ENCODE data around the gene CACNG4. TPM values are rescaled to one million over a fixed set of nuclear protein-coding genes. Genes with fewer than 3 reads are reported as not detected.

CACNG4 gene
- total and polyA plus RNA-seq, 2 experiments from 2014 or later: 1.6 to 4.1 TPM

DNA sequence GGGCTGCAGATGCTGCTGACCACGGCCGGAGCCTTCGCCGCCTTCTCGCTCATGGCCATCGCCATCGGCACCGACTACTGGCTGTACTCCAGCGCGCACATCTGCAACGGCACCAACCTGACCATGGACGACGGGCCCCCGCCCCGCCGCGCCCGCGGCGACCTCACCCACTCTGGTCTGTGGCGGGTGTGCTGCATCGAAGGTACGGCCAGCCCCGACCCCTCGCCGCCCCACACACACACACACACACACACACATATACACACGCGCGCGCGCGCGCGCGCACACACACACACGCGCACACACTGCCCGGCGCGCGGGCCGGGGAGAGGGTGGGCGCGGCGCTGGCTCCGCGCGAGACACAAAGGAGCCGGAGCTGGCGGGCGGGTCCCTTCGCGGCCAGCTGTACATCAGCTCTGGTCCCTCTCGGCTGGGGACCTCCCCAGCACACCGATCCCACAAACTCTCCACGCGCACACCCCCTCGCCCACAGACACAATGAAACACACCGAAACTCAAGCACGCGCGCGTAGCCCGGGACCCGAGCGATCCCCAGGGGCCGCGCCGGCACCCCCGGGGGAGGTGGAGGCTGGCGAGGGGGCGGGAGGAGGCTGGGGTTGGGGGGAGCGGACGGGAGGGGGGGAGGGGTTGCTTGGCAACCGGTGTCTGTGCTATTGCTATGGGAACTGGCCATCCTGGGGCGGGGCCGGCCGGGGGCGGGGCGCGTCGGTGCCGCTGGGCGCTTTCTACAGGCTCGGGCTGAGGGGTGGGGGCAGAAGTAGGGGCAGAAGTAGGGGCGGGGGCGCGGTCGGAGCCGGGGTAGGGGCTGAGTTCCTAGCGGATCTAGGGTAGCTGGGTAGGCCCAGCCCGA is 658 bp downstream of the CACNG4 start:
- TF ChIP-seq POLR2AphosphoS5 (IDR thresholded peaks at IDR 0.05; ENCODE audit: low read depth) (no peak), STAT1 (IDR thresholded peaks at IDR 0.05; ENCODE audit: unreplicated experiment) (no peak), NANOG (IDR thresholded peaks at IDR 0.05; ENCODE audit: borderline replicate concordance) (no peak), ZNF331 (CRISPR knock-in tag; IDR thresholded peaks at IDR 0.05; ENCODE audit: low read depth) (no peak), ETS1 (IDR thresholded peaks at IDR 0.05) (no peak), CTCF (conservative IDR thresholded peaks at IDR 0.05; ENCODE audit: low read depth in 2 of 2) (no peak), EZH2 (IDR thresholded peaks at IDR 0.05; ENCODE audit: low read depth, unreplicated experiment) (no peak), ZNF114 (CRISPR knock-in tag; IDR thresholded peaks at IDR 0.05) (no peak), JUNB (IDR thresholded peaks at IDR 0.05; ENCODE audit: unreplicated experiment) (no peak), CREB1 (CRISPR knock-in tag; IDR thresholded peaks at IDR 0.05; ENCODE audit: low read depth) (no peak), EZH2phosphoT487 (IDR thresholded peaks at IDR 0.05; ENCODE audit: unreplicated experiment) (no peak)
- TF ChIP-seq, protein P1, sequence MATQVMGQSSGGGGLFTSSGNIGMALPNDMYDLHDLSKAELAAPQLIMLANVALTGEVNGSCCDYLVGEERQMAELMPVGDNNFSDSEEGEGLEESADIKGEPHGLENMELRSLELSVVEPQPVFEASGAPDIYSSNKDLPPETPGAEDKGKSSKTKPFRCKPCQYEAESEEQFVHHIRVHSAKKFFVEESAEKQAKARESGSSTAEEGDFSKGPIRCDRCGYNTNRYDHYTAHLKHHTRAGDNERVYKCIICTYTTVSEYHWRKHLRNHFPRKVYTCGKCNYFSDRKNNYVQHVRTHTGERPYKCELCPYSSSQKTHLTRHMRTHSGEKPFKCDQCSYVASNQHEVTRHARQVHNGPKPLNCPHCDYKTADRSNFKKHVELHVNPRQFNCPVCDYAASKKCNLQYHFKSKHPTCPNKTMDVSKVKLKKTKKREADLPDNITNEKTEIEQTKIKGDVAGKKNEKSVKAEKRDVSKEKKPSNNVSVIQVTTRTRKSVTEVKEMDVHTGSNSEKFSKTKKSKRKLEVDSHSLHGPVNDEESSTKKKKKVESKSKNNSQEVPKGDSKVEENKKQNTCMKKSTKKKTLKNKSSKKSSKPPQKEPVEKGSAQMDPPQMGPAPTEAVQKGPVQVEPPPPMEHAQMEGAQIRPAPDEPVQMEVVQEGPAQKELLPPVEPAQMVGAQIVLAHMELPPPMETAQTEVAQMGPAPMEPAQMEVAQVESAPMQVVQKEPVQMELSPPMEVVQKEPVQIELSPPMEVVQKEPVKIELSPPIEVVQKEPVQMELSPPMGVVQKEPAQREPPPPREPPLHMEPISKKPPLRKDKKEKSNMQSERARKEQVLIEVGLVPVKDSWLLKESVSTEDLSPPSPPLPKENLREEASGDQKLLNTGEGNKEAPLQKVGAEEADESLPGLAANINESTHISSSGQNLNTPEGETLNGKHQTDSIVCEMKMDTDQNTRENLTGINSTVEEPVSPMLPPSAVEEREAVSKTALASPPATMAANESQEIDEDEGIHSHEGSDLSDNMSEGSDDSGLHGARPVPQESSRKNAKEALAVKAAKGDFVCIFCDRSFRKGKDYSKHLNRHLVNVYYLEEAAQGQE (IDR thresholded peaks at IDR 0.05; ENCODE audit: unreplicated experiment): no peak
- TF ChIP-seq, protein P2, sequence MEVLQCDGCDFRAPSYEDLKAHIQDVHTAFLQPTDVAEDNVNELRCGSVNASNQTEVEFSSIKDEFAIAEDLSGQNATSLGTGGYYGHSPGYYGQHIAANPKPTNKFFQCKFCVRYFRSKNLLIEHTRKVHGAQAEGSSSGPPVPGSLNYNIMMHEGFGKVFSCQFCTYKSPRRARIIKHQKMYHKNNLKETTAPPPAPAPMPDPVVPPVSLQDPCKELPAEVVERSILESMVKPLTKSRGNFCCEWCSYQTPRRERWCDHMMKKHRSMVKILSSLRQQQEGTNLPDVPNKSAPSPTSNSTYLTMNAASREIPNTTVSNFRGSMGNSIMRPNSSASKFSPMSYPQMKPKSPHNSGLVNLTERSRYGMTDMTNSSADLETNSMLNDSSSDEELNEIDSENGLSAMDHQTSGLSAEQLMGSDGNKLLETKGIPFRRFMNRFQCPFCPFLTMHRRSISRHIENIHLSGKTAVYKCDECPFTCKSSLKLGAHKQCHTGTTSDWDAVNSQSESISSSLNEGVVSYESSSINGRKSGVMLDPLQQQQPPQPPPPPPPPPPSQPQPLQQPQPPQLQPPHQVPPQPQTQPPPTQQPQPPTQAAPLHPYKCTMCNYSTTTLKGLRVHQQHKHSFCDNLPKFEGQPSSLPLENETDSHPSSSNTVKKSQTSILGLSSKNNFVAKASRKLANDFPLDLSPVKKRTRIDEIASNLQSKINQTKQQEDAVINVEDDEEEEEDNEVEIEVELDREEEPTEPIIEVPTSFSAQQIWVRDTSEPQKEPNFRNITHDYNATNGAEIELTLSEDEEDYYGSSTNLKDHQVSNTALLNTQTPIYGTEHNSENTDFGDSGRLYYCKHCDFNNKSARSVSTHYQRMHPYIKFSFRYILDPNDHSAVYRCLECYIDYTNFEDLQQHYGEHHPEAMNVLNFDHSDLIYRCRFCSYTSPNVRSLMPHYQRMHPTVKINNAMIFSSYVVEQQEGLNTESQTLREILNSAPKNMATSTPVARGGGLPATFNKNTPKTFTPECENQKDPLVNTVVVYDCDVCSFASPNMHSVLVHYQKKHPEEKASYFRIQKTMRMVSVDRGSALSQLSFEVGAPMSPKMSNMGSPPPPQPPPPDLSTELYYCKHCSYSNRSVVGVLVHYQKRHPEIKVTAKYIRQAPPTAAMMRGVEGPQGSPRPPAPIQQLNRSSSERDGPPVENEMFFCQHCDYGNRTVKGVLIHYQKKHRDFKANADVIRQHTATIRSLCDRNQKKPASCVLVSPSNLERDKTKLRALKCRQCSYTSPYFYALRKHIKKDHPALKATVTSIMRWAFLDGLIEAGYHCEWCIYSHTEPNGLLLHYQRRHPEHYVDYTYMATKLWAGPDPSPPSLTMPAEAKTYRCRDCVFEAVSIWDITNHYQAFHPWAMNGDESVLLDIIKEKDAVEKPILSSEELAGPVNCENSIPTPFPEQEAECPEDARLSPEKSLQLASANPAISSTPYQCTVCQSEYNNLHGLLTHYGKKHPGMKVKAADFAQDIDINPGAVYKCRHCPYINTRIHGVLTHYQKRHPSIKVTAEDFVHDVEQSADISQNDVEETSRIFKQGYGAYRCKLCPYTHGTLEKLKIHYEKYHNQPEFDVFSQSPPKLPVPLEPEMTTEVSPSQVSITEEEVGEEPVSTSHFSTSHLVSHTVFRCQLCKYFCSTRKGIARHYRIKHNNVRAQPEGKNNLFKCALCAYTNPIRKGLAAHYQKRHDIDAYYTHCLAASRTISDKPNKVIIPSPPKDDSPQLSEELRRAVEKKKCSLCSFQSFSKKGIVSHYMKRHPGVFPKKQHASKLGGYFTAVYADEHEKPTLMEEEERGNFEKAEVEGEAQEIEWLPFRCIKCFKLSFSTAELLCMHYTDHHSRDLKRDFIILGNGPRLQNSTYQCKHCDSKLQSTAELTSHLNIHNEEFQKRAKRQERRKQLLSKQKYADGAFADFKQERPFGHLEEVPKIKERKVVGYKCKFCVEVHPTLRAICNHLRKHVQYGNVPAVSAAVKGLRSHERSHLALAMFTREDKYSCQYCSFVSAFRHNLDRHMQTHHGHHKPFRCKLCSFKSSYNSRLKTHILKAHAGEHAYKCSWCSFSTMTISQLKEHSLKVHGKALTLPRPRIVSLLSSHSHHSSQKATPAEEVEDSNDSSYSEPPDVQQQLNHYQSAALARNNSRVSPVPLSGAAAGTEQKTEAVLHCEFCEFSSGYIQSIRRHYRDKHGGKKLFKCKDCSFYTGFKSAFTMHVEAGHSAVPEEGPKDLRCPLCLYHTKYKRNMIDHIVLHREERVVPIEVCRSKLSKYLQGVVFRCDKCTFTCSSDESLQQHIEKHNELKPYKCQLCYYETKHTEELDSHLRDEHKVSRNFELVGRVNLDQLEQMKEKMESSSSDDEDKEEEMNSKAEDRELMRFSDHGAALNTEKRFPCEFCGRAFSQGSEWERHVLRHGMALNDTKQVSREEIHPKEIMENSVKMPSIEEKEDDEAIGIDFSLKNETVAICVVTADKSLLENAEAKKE (CRISPR knock-in tag; IDR thresholded peaks at IDR 0.05): no peak
- Mint-ChIP-seq H3K27ac (no peak overlapping the region), H3K36me3 (ENCODE audit: low read depth) (no peaks in the 10 kb centered on the region), H3K27me3 (ENCODE audit: insufficient read depth, low read depth, poor library complexity) (peaks cover 56% of the 10 kb centered on the region), H3K4me3 (peak overlapping the region; percentile 74), H3K4me1 (peaks cover 33% of the 10 kb centered on the region), H3K9me3 (no peaks in the 10 kb centered on the region)
- H3K4me2 ChIP-seq: peak overlapping the region; percentile 99
- H3K27me3 ChIP-seq (ENCODE audit: insufficient read depth): peaks cover 45% of the 10 kb centered on the region
- peak overlapping the region; percentile 84 for H3K4me3 ChIP-seq
- no peak overlapping the region for H2AFZ ChIP-seq
- no peaks in the 10 kb centered on the region; the same call in 1 of the 2 replicates for H4K20me1 ChIP-seq (replicated peaks; ENCODE audit: insufficient read depth)
- peaks cover 17% of the 10 kb centered on the region; the same call in 1 of the 2 replicates for H3K4me1 ChIP-seq (ENCODE audit: insufficient read depth)
- no peaks in the 10 kb centered on the region for H3K36me3 ChIP-seq (ENCODE audit: insufficient read depth)
- H3F3A ChIP-seq (replicated peaks; ENCODE audit: low read depth): 0 out of 2 replicates have a peak, but pooled peaks cover 4% of the 10 kb centered on the region
- no peak overlapping the region for H3K27ac ChIP-seq (ENCODE audit: low read depth)
- ATAC-seq: peak; percentile 67
- peak; percentile 82 for DNase-seq (ENCODE audit: low spot score)
- no peaks in the 10 kb centered on the region for H3K9me2 ChIP-seq (ENCODE audit: insufficient read depth)
- no peaks in the 10 kb centered on the region for H3K79me2 ChIP-seq (replicated peaks; ENCODE audit: insufficient read depth)

All from GM23338 (cell line).